HG02884 (cell line): ENCODE results near the gene ADI1.
"Not testable (repeated sequence)": the region's sequence is repeated elsewhere in the genome, so short reads cannot be mapped to it uniquely, and the experiment has no call there.

Source experiments
- ATAC-seq: cut with Tn5 transposase; IDR thresholded peaks from one replicate; pipeline ENCODE4 v1.9.1; 2021; ENCODE audit warnings: mild to moderate bottlenecking, moderate library complexity; ENCODE audit not compliant: unreplicated experiment

ADI1 gene

DNA sequence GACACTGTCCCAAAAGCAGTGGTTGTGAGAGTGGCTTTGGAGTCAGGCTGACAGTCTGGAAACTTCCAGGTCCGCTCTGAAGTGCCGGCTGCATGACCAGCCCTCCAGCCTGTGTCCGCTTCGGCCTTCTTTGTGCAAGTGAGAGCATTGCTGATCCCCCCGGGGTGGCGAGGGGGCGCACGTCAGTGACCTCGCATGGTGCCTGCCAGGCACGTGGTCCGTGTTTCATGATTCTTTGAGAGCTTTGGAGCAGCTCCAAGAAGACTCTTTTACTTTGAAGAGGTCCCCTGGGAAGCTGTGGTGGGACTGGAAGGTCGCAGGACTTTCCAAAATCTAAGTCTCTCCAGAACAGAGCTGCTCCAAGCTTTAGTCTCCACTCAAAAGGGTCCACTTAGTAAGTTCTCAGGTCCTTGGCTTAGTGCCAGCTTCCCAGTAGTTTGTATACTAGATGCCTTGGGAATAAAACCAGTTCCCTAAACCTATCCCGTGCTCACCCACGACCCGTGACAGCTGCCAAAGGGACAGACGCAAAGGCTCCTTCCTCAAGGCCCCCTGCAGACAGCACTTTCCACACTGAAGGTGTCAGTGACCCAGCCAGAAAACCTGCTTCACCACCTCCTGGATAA lies 68.8 kb downstream of the ADI1 start:
- no peak for ATAC-seq

DNA sequence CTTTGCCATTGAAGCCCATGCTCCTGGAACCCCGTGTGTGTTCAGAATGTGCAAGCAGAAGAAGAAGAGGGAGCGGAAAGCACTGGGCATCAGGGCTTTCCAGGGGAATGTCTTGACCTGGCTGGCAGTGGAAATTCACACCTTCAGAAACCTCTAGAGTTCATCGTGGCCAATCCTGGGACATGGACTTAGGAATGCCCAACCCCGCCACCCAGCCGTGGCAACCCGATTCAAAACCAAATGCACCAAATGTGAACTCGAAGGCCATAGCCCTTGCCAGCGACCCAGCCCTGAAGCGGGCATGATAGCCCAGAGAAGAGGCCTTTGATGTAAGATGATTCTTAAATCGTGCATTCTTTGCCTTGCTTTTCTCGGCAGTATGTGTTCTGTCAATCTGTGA lies 69.4 kb downstream of the ADI1 start:
- ATAC-seq, result no peak

DNA sequence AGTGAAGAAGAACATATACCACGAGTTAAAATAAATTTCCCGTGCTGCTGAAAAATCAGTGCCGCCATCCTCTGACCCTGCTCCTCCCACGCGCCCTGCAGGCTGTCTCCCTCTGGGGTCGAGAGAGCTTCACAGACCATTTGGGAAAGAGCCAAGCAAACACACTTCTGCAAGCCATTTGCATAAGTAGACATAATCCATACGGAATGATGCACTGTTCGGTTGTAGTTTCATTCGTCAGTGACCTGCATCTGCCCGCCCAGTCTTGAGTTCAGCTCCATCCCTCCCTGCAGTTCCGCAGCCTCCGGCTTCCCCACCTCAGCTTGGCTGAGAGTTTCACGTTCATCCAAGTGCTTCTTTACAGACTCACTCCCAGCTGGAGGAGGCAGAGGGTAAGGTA lies 70.2 kb downstream of the ADI1 start:
- ATAC-seq, result no peak

DNA sequence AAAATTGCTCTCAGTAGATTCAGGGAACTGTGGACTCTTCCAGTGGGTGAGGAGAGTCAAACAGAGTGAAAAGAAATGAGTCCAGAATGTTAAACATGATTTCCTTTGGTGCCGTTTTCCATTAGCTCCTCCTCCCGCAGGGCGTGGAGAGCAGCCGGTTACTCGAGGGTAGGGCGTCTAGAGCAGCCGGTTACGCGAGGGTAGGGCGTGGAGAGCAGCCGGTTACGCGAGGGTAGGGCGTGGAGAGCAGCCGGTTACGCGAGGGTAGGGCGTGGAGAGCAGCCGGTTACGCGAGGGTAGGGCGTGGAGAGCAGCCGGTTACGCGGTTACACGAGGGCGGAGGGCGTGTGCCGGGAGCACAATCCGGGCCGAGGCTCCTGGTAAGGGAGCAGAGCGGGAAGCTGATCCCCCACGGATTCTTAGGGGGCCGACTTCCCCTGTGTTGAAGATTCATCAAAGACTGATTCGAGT lies 70.9 kb downstream of the ADI1 start:
- not testable (repeated sequence) for ATAC-seq

DNA sequence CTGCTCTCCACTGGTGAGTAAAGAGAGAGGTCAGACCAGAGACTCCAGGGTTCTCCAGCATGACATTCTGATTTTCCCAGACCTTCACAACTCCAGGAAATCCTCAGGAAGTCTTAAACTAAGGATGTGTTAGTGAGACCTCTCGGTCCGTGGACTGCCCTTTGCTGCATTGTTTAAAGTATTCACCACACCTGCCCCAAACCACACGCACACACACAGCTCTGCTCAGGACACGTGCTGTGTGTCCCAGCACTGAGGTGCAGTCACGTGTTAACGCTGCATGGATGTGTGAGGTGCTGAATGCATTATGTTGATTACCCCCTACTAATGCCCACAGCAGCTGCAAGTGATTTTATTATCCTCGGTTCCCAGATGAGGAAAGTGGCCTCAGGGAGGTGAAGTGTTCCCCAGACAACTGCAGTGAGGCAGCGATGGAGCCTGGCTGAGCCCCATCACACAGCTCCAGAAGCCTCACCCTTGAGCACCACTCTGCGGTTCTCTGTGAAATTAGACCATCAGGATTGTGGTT lies 71.5 kb downstream of the ADI1 start:
- no peak for ATAC-seq
